BJ (cell line): Measurements from ENCODE around the gene TRPV3. TPM values are rescaled to one million over a fixed set of nuclear protein-coding genes. Genes with fewer than 3 reads are reported as not detected.

Experiments
- CTCF ChIA-PET: fragments of 350-600 bp; formaldehyde crosslinking; extraction: SDS; loops from one replicate; lab custom pipeline; 2021; ENCODE audit warnings: antibody characterized with exemption, inconsistent platforms; lab: Yijun Ruan, JAX
- POLR2A ChIA-PET: fragments of 300-600 bp; sonication (Branson Sonifier 250); formaldehyde crosslinking; extraction: SDS; loops from one replicate; lab custom pipeline; 2021; ENCODE audit warnings: antibody characterized with exemption; lab: Charles Lee
- DNase-seq: peaks from one replicate; pipeline ENCODE4 v3.0.0-alpha.2; 2011; ENCODE audit warnings: low read depth
- H3K27me3 ChIP-seq: 2 replicates; pipeline ENCODE4 v1.6.0; 2011; ENCODE audit warnings: low read length; ENCODE audit not compliant: control insufficient read depth, insufficient read depth
- H3K36me3 ChIP-seq: 2 replicates; pipeline ENCODE4 v1.5.1; 2011; ENCODE audit warnings: low read length; ENCODE audit not compliant: control insufficient read depth, insufficient read depth
- H3K4me3 ChIP-seq: 2 replicates; pipeline ENCODE4 v1.5.1; 2011; ENCODE audit warnings: low read depth, mild to moderate bottlenecking, control low read depth, low read length
- CTCF ChIP-seq: IDR thresholded peaks from 2 replicates; pipeline ENCODE4 v1.5.1; 2011; ENCODE audit warnings: low read depth, mild to moderate bottlenecking, control low read depth, inconsistent platforms, low read length, moderate library complexity; ENCODE audit not compliant: insufficient read depth
- polyA plus RNA-seq: library from polyadenylated mRNA; depleted of rRNA; stranded (reverse); fragments of >200 nt; gene quantifications from 2 replicates; pipeline ENCODE4 v1.2.3, GENCODE V29; 2011

Gene TRPV3
- polyA plus RNA-seq, 1 experiment, result 0.56 TPM

GRCh38 chr17:3558603-3559269 lies 1.1 kb upstream of the TRPV3 start:
- ChIA-PET CTCF (interaction anchor here (0.9 kb wide), 1 partner anchor 16 kb away, joined by 3 read pairs; no protein-coding TSS in a partner anchor), POLR2A (no interaction called here)

GRCh38 chr17:3556916-3557767 lies 470 bp downstream of the TRPV3 start:
- ChIA-PET CTCF (no interaction called here), POLR2A (no interaction called here)
- no peak for TF ChIP-seq CTCF
- H3K36me3 ChIP-seq, result no peaks in the 10 kb centered on the region
- no peak for DNase-seq
- H3K27me3 ChIP-seq, result no peaks in the 10 kb centered on the region
- H3K4me3 ChIP-seq, result no peak overlapping the region

More at GRCh38 chr17:3558603-3559269, 1.1 kb upstream of the TRPV3 start:
- Histone ChIP-seq H3K36me3 (no peaks in the 10 kb centered on the region), H3K4me3 (no peak overlapping the region), H3K27me3 (no peaks in the 10 kb centered on the region)
- DNase-seq, result no peak
- no peak for TF ChIP-seq CTCF

- Histone ChIP-seq H3K36me3 (no peaks in the 10 kb centered on the region), H3K4me3 (no peak overlapping the region), H3K27me3 (no peaks in the 10 kb centered on the region)
- no peak for DNase-seq
- CTCF ChIA-PET, result interaction anchor here (0.7 to 1.2 kb wide), 3 partner anchors 8 to 64 kb away, joined by 3 to 5 read pairs (median 3); no protein-coding TSS in a partner anchor
- TF ChIP-seq CTCF, result no peak
- POLR2A ChIA-PET, result interaction anchor here (0.5 kb wide), 1 partner anchor 807 kb away, joined by 5 read pairs; the partner anchor contains the start of gene CCDC92B
Observed at GRCh38 chr17:3556239-3556915, 1.2 kb downstream of the TRPV3 start.

- Histone ChIP-seq H3K27me3 (no peaks in the 10 kb centered on the region), H3K4me3 (no peak overlapping the region), H3K36me3 (no peaks in the 10 kb centered on the region)
- TF ChIP-seq CTCF, result no peak
- ChIA-PET POLR2A (interaction anchor here (0.5 kb wide), 1 partner anchor 806 kb away, joined by 5 read pairs; the partner anchor contains the start of gene CCDC92B), CTCF (interaction anchor here (0.6 to 1.2 kb wide), 3 partner anchors 9 to 36 kb away, joined by 3 to 5 read pairs (median 3); no protein-coding TSS in a partner anchor)
- DNase-seq, result no peak
Observed at GRCh38 chr17:3555189-3555796, 2.3 kb downstream of the TRPV3 start.
